ENCODE results near the gene HSD17B4.
"Not testable (repeated sequence)": the region's sequence is repeated elsewhere in the genome, so short reads cannot be mapped to it uniquely, and the experiment has no call there.

The HSD17B4 gene

GRCh38 chr5:119432674-119433237, 19.5 kb upstream of the HSD17B4 start:
- not testable (repeated sequence) for DNase-seq

GRCh38 chr5:119435436-119436132, 16.7 kb upstream of the HSD17B4 start:
- DNase-seq = peak; percentile 83

GRCh38 chr5:119437785-119438586, 14.3 kb upstream of the HSD17B4 start:
- DNase-seq = not testable (repeated sequence)

GRCh38 chr5:119438587-119438917, 13.7 kb upstream of the HSD17B4 start:
- not testable (repeated sequence) for DNase-seq

- DNase-seq = peak; percentile 12
These were observed 13.1 kb upstream of the HSD17B4 start for GRCh38 chr5:119439140-119439631.

GRCh38 chr5:119439632-119440031, 12.7 kb upstream of the HSD17B4 start:
- not testable (repeated sequence) for DNase-seq

GRCh38 chr5:119444643-119445042, 7.7 kb upstream of the HSD17B4 start:
- DNase-seq = not testable (repeated sequence)

GRCh38 chr5:119445544-119445943, 6.8 kb upstream of the HSD17B4 start:
- no peak for DNase-seq

GRCh38 chr5:119449882-119450281, 2.4 kb upstream of the HSD17B4 start:
- no peak for DNase-seq

- not testable (repeated sequence) for DNase-seq
These were observed 1.7 kb upstream of the HSD17B4 start for GRCh38 chr5:119450627-119451026.

GRCh38 chr5:119451561-119451960, 736 bp upstream of the HSD17B4 start:
- DNase-seq = no peak

GRCh38 chr5:119452060-119452372, 281 bp upstream of the HSD17B4 start:
- DNase-seq = no peak

- DNase-seq = peak; percentile 8
These were observed 710 bp downstream of the HSD17B4 start for GRCh38 chr5:119453040-119453373.

GRCh38 chr5:119454171-119454570, 1.9 kb downstream of the HSD17B4 start:
- no peak for DNase-seq

- no peak for DNase-seq
These were observed 6.8 kb downstream of the HSD17B4 start for GRCh38 chr5:119458911-119459632.

- DNase-seq = no peak
These were observed 13.3 kb downstream of the HSD17B4 start for GRCh38 chr5:119465640-119466039.

GRCh38 chr5:119468286-119468685, 16.0 kb downstream of the HSD17B4 start:
- no peak for DNase-seq

GRCh38 chr5:119470105-119470763, 17.9 kb downstream of the HSD17B4 start:
- no peak for DNase-seq

GRCh38 chr5:119470851-119471451, 18.7 kb downstream of the HSD17B4 start:
- DNase-seq = no peak

GRCh38 chr5:119473241-119473640, 20.9 kb downstream of the HSD17B4 start:
- no peak for DNase-seq

- no peak for DNase-seq
These were observed 24.0 kb downstream of the HSD17B4 start for GRCh38 chr5:119476341-119476740.

GRCh38 chr5:119478781-119479180, 26.5 kb downstream of the HSD17B4 start:
- no peak for DNase-seq

Measured in CD4-positive, alpha-beta T cell treated with Interleukin-17A for 4 hours (primary cell).